Measurements from ENCODE around the gene PTPRE.

Gene PTPRE

GRCh38 chr10:127908106-127908958, 1.4 kb downstream of the PTPRE start:
- DNase-seq = no peak

GRCh38 chr10:127908959-127909267, 2.0 kb downstream of the PTPRE start:
- DNase-seq = no peak

GRCh38 chr10:127909716-127910463, 3.0 kb downstream of the PTPRE start:
- DNase-seq = no peak

GRCh38 chr10:127910464-127910770, 3.5 kb downstream of the PTPRE start:
- no peak for DNase-seq

- no peak for DNase-seq
Measured at GRCh38 chr10:127911218-127911866, 4.4 kb downstream of the PTPRE start.

- DNase-seq = no peak
Measured at GRCh38 chr10:127911867-127912257, 5.0 kb downstream of the PTPRE start.

- no peak for DNase-seq
Measured at GRCh38 chr10:127912607-127913367, 5.9 kb downstream of the PTPRE start.

GRCh38 chr10:127913368-127913759, 6.5 kb downstream of the PTPRE start:
- no peak for DNase-seq

GRCh38 chr10:127915324-127915723, 8.4 kb downstream of the PTPRE start:
- no peak for DNase-seq

- no peak for DNase-seq
Measured at GRCh38 chr10:127916826-127917225, 9.9 kb downstream of the PTPRE start.

GRCh38 chr10:127918572-127918971, 11.7 kb downstream of the PTPRE start:
- no peak for DNase-seq

- no peak for DNase-seq
Measured at GRCh38 chr10:127919418-127920271, 12.7 kb downstream of the PTPRE start.

- no peak for DNase-seq
Measured at GRCh38 chr10:127920306-127921074, 13.6 kb downstream of the PTPRE start.

- DNase-seq = no peak
Measured at GRCh38 chr10:127921075-127921752, 14.3 kb downstream of the PTPRE start.

GRCh38 chr10:127921753-127922145, 14.8 kb downstream of the PTPRE start:
- DNase-seq = no peak

GRCh38 chr10:127922206-127922605, 15.3 kb downstream of the PTPRE start:
- DNase-seq = no peak

GRCh38 chr10:127922675-127923366, 15.9 kb downstream of the PTPRE start:
- DNase-seq = no peak

- no peak for DNase-seq
Measured at GRCh38 chr10:127923646-127924045, 16.7 kb downstream of the PTPRE start.

- no peak for DNase-seq
Measured at GRCh38 chr10:127925471-127926207, 18.7 kb downstream of the PTPRE start.

- DNase-seq = no peak
Measured at GRCh38 chr10:127926455-127926854, 19.6 kb downstream of the PTPRE start.

Measured in hematopoietic multipotent progenitor cell treated with erythropoietin and hydrocortisone succinate and interleukin-3 and kit ligand, for 8 days (in vitro differentiated cells).